HCT116 (cell line): ENCODE data around the gene CUBN.

Experiments
- ATF3 ChIP-seq: IDR thresholded peaks from 2 replicates; pipeline ENCODE4 v1.6.1; 2012
- CEBPB ChIP-seq: IDR thresholded peaks from 2 replicates; pipeline ENCODE4 v1.6.1; 2012; ENCODE audit warnings: low read depth
- CTCF ChIP-seq, 3 experiments: fragments of 200-600 bp in 1 of 3; sonication (generic) in 1 of 3; IDR thresholded peaks in 2 of 3; conservative IDR thresholded peaks in 1 of 3; 2 replicates each; pipeline ENCODE4 v1.5.1; 2012 to 2017; ENCODE audit warnings: low read depth in 2 of 3, low read length in 2 of 3, antibody characterized with exemption in 1 of 3, borderline replicate concordance in 1 of 3, control low read depth in 1 of 3, mild to moderate bottlenecking in 1 of 3, mixed read lengths in 1 of 3, mixed run types in 1 of 3, moderate library complexity in 1 of 3; ENCODE audit not compliant: insufficient read depth in 1 of 3
- EGR1 ChIP-seq: IDR thresholded peaks from 2 replicates; pipeline ENCODE4 v1.6.1; 2012; ENCODE audit warnings: low read depth
- EZH2 ChIP-seq: fragments of 200-600 bp; sonication (generic); IDR thresholded peaks from 2 replicates; pipeline ENCODE4 v1.6.1; 2017; ENCODE audit warnings: antibody characterized with exemption, mixed run types
- EZH2phosphoT487 ChIP-seq: fragments of 200-600 bp; IDR thresholded peaks from 2 replicates; pipeline ENCODE4 v1.6.1; 2018; ENCODE audit warnings: antibody characterized with exemption, borderline replicate concordance
- MAX ChIP-seq: IDR thresholded peaks from 2 replicates; pipeline ENCODE4 v1.6.1; 2012
- POLR2A ChIP-seq: IDR thresholded peaks from 2 replicates; pipeline ENCODE4 v1.7.0; 2011; ENCODE audit warnings: borderline replicate concordance; ENCODE audit not compliant: insufficient read depth, insufficient read length; ENCODE audit errors: extremely low read depth
- REST ChIP-seq: IDR thresholded peaks from 2 replicates; pipeline ENCODE4 v1.6.1; 2012; ENCODE audit warnings: low read depth

- TF ChIP-seq EGR1 (no peak), POLR2A (no peak), CTCF (IDR thresholded peaks at IDR 0.05 in 2 of 3, conservative IDR thresholded peaks at IDR 0.05 in 1 of 3; ENCODE audit: borderline replicate concordance in 1 of 3, insufficient read depth in 1 of 3, low read depth in 2 of 3, low read length in 2 of 3) (no peak), ATF3 (no peak), CEBPB (no peak), REST (no peak), MAX (no peak), EZH2 (no peak), EZH2phosphoT487 (no peak)
Observed at GRCh38 chr10:17140386-17140761, 10.8 kb upstream of the CUBN start.
